Mammary epithelial cell (primary cell): ENCODE data around the gene URI1.

Experiments
- EZH2 ChIP-seq: IDR thresholded peaks from 2 replicates; pipeline ENCODE4 v1.6.1; 2012; ENCODE audit warnings: low read length, inconsistent platforms, borderline replicate concordance
- TF ChIP-seq, protein P1 (sequence below), 2 donors: IDR thresholded peaks in 1 of 2; conservative IDR thresholded peaks in 1 of 2; 2 replicates each; pipeline ENCODE4 v1.5.1; 2011 to 2012; ENCODE audit warnings: inconsistent platforms in 2 of 2, low read length in 2 of 2, mild to moderate bottlenecking in 2 of 2, control low read depth in 1 of 2, low read depth in 1 of 2; ENCODE audit not compliant: insufficient read depth in 1 of 2; ENCODE audit errors: extremely low read depth in 1 of 2

DNA sequence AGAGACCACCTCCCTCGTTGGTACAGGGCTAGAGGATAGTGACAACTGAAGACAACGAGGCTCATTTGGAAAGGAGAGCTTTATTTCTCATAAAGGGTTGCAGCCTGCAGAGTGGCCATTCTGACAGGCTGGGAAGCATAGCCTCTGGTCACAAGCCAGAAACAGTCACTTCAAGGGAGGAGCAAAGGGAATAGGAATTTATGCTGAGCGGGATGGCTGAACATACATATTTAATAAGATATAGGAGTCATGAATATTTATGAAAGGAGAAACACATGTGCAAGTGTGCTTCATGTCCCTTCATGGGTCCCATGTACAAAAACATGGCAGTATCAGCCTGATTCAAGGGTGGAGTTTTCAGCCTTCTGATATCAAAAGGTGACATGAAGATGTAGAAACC, 27.1 kb upstream of the URI1 start:
- TF ChIP-seq, protein P1, sequence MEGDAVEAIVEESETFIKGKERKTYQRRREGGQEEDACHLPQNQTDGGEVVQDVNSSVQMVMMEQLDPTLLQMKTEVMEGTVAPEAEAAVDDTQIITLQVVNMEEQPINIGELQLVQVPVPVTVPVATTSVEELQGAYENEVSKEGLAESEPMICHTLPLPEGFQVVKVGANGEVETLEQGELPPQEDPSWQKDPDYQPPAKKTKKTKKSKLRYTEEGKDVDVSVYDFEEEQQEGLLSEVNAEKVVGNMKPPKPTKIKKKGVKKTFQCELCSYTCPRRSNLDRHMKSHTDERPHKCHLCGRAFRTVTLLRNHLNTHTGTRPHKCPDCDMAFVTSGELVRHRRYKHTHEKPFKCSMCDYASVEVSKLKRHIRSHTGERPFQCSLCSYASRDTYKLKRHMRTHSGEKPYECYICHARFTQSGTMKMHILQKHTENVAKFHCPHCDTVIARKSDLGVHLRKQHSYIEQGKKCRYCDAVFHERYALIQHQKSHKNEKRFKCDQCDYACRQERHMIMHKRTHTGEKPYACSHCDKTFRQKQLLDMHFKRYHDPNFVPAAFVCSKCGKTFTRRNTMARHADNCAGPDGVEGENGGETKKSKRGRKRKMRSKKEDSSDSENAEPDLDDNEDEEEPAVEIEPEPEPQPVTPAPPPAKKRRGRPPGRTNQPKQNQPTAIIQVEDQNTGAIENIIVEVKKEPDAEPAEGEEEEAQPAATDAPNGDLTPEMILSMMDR (conservative IDR thresholded peaks at IDR 0.05 in 1 of 2, IDR thresholded peaks at IDR 0.05 in 1 of 2; ENCODE audit: extremely low read depth in 1 of 2, insufficient read depth in 1 of 2, low read depth in 1 of 2, low read length in 2 of 2) = no peak
- no peak for TF ChIP-seq EZH2
